OCI-LY7 (cell line): ENCODE results near the gene TST. TPM values are rescaled to one million over a fixed set of nuclear protein-coding genes. Genes with fewer than 3 reads are reported as not detected.

ENCODE experiments used
- BruUV-seq: library from RNA; stranded (reverse); fragments of 400-500 nt; replicated peaks from 2 replicates; lab custom pipeline; 2021; lab: Mats Ljungman, UMichigan
- CTCF ChIA-PET: fragments of 300-600 bp; sonication (Branson Sonifier 250); formaldehyde crosslinking; loops from one replicate; lab custom pipeline; 2022; ENCODE audit warnings: antibody characterized with exemption; ENCODE audit not compliant: unreplicated experiment; lab: Charles Lee
- POLR2A ChIA-PET: fragments of 300-600 bp; sonication (Branson Sonifier 250); formaldehyde crosslinking; loops from one replicate; lab custom pipeline; 2022; ENCODE audit warnings: antibody characterized with exemption; lab: Charles Lee
- DNase-seq: peaks from one replicate; pipeline ENCODE4 v3.0.0-alpha.2; 2015; ENCODE audit warnings: low spot score
- H2AFZ ChIP-seq: fragments of 200-600 bp; sonication (generic), shearing (Covaris generic); 2 replicates; pipeline ENCODE4 v1.6.1; 2014; ENCODE audit warnings: mild to moderate bottlenecking, antibody characterized with exemption, low read length, moderate library complexity
- H3K27ac ChIP-seq: fragments of 200-600 bp; sonication (generic); 2 replicates; pipeline ENCODE4 v1.5.1; 2014; ENCODE audit warnings: mixed run types, low read depth, mild to moderate bottlenecking, moderate library complexity, low read length, inconsistent platforms; ENCODE audit not compliant: poor library complexity, severe bottlenecking
- H3K36me3 ChIP-seq: fragments of 200-600 bp; sonication (generic); 2 replicates; pipeline ENCODE4 v1.6.1; 2014; ENCODE audit warnings: mild to moderate bottlenecking, antibody characterized with exemption, low read length, moderate library complexity, mixed read lengths; ENCODE audit not compliant: insufficient read depth
- H3K4me1 ChIP-seq: fragments of 200-600 bp; sonication (generic); 2 replicates; pipeline ENCODE4 v1.5.1; 2014; ENCODE audit warnings: mild to moderate bottlenecking, low read length; ENCODE audit not compliant: insufficient read depth, poor library complexity, severe bottlenecking
- H3K4me2 ChIP-seq: fragments of 200-600 bp; sonication (generic); 2 replicates; pipeline ENCODE4 v1.6.1; 2014; ENCODE audit warnings: mild to moderate bottlenecking, low read length
- H3K4me3 ChIP-seq: fragments of 200-600 bp; sonication (generic); 2 replicates; pipeline ENCODE4 v1.5.1; 2014; ENCODE audit warnings: mild to moderate bottlenecking, low read depth, low read length; ENCODE audit not compliant: poor library complexity, severe bottlenecking
- H3K79me2 ChIP-seq: fragments of 200-600 bp; sonication (generic); 2 replicates; pipeline ENCODE4 v1.6.1; 2016; ENCODE audit warnings: low read depth, mild to moderate bottlenecking, low read length, moderate library complexity, mixed read lengths; ENCODE audit not compliant: insufficient read depth
- H3K9me2 ChIP-seq: fragments of 200-600 bp; sonication (generic); 2 replicates; pipeline ENCODE4 v1.6.1; 2016; ENCODE audit warnings: mild to moderate bottlenecking, low read length, mixed read lengths; ENCODE audit not compliant: insufficient read depth
- H3K9me3 ChIP-seq: fragments of 200-600 bp; sonication (generic); 2 replicates; pipeline ENCODE4 v1.6.1; 2014; ENCODE audit warnings: mild to moderate bottlenecking, mixed run types, low read length, mixed read lengths
- H4K20me1 ChIP-seq: fragments of 200-600 bp; sonication (generic); 2 replicates; pipeline ENCODE4 v1.6.1; 2014; ENCODE audit warnings: mild to moderate bottlenecking, antibody characterized with exemption, low read length, moderate library complexity, mixed read lengths; ENCODE audit not compliant: insufficient read depth
- CTCF ChIP-seq: fragments of 200-600 bp; sonication (generic); conservative IDR thresholded peaks from 2 replicates; pipeline ENCODE4 v1.5.1; 2014; ENCODE audit warnings: mild to moderate bottlenecking, antibody characterized with exemption, low read length, moderate library complexity, mixed read lengths
- EZH2phosphoT487 ChIP-seq: fragments of 200-600 bp; sonication (generic); IDR thresholded peaks from 2 replicates; pipeline ENCODE4 v1.6.1; 2018; ENCODE audit warnings: low read depth, borderline replicate concordance, mild to moderate bottlenecking, mixed run types, antibody characterized with exemption, low read length, moderate library complexity, mixed read lengths
- intact Hi-C: fragments of 100-400 bp; cut with micrococcal nuclease; formaldehyde crosslinking; loops from one replicate; pipeline ENCODE4 v1.10.0; 2022; ENCODE audit not compliant: unreplicated experiment
- total RNA-seq, 2 experiments: library from RNA; depleted of rRNA in 1 of 2; stranded (reverse); fragments of >200 nt in 1 of 2; shearing (Covaris generic) in 1 of 2; gene quantifications; 2 replicates each; pipeline ENCODE4 v1.2.3, GENCODE V29; 2014 to 2022

Gene TST
- total RNA-seq, 2 experiments from 2014 or later = 36.0 to 41.5 TPM

- POLR2A ChIA-PET = no interaction called here
- Histone ChIP-seq H3K4me2 (no peak overlapping the region), H3K27ac (no peak overlapping the region), H3K9me2 (no peaks in the 10 kb centered on the region), H4K20me1 (no peaks in the 10 kb centered on the region), H3K4me1 (no peaks in the 10 kb centered on the region), H3K9me3 (no peaks in the 10 kb centered on the region), H2AFZ (no peak overlapping the region), H3K79me2 (no peaks in the 10 kb centered on the region), H3K36me3 (no peaks in the 10 kb centered on the region), H3K4me3 (no peak overlapping the region)
- CTCF ChIA-PET = interaction anchor here (0.6 kb wide), 1 partner anchor 203 kb away, joined by 3 read pairs; no protein-coding TSS in a partner anchor
- no TSS peak for BruUV-seq
- no peak for DNase-seq
- intact Hi-C loops = no loop called here
- TF ChIP-seq EZH2phosphoT487 = no peak
- no peak for TF ChIP-seq CTCF
Observed at GRCh38 chr22:37062376-37062675, 43.1 kb upstream of the TST start.

GRCh38 chr22:37061611-37062375 lies 42.5 kb upstream of the TST start:
- Histone ChIP-seq H3K4me1 (no peaks in the 10 kb centered on the region), H4K20me1 (no peaks in the 10 kb centered on the region), H2AFZ (no peak overlapping the region), H3K27ac (no peak overlapping the region), H3K36me3 (no peaks in the 10 kb centered on the region), H3K4me2 (no peak overlapping the region), H3K9me2 (no peaks in the 10 kb centered on the region), H3K79me2 (no peaks in the 10 kb centered on the region), H3K9me3 (no peaks in the 10 kb centered on the region), H3K4me3 (no peak overlapping the region)
- CTCF ChIA-PET = interaction anchor here (0.6 kb wide), 1 partner anchor 202 kb away, joined by 3 read pairs; no protein-coding TSS in a partner anchor
- no peak for DNase-seq
- BruUV-seq = no TSS peak
- POLR2A ChIA-PET = no interaction called here
- intact Hi-C loops = no loop called here
- no peak for TF ChIP-seq CTCF
- no peak for TF ChIP-seq EZH2phosphoT487
